ENCODE data around the gene WDSUB1.

Gene WDSUB1

GRCh38 chr2:159317392-159318088 is 31.0 kb upstream of the WDSUB1 start:
- no peaks in the 10 kb centered on the region for H4K20me1 ChIP-seq (ENCODE audit: insufficient read depth, low read length)
- H3K9ac ChIP-seq (ENCODE audit: low read depth, low read length), result no peak overlapping the region
- no peaks in the 10 kb centered on the region for H3K27me3 ChIP-seq (ENCODE audit: insufficient read depth, low read length, poor library complexity)
- no peak overlapping the region for H3K4me2 ChIP-seq (ENCODE audit: insufficient read depth, low read length)
- TF ChIP-seq EZH2 (IDR thresholded peaks at IDR 0.05; ENCODE audit: borderline replicate concordance, low read depth, low read length, severe bottlenecking) (no peak), CTCF (IDR thresholded peaks at IDR 0.05; ENCODE audit: borderline replicate concordance, extremely low read depth, low read length, poor library complexity, severe bottlenecking) (no peak)
- no peaks in the 10 kb centered on the region for H3K4me1 ChIP-seq (ENCODE audit: insufficient read depth, low read length)
- H3K36me3 ChIP-seq (ENCODE audit: insufficient read depth, low read length), result peaks cover 4% of the 10 kb centered on the region; the same call in 1 of the 2 replicates
- no peaks in the 10 kb centered on the region for H3K79me2 ChIP-seq (ENCODE audit: insufficient read depth, low read length)
- H3K9me3 ChIP-seq (ENCODE audit: insufficient read depth, low read length, severe bottlenecking), result no peaks in the 10 kb centered on the region
- DNase-seq (no peak), ATAC-seq (ENCODE audit: insufficient read depth, low read depth) (no peak)
- H2AFZ ChIP-seq (ENCODE audit: low read depth, low read length), result no peak overlapping the region
- no peak overlapping the region for H3K4me3 ChIP-seq (ENCODE audit: low read depth in 1 of 2, low read length in 2 of 2)
- no peak overlapping the region for H3K27ac ChIP-seq (ENCODE audit: low read length)

DNA sequence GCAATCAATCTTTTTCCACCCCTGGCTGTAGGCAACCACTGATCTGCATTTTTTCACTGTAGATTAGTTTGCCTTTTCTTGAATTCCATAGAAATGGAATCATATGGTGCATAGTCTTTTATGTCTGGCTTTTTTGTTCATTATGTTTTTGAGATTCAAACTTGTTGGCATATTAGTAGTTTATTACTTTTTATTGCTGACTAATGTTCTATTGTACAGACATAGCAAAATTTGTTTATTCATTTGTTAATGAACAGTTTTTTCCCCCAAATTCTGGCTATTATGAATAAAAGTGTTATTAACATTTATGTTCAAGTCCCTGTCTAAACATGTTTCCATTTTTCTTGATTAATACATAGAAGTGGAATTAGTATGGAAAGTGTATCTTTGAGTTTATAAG is 21.4 kb upstream of the WDSUB1 start:
- Histone ChIP-seq H3K27ac (ENCODE audit: low read length) (no peak overlapping the region), H3K9ac (ENCODE audit: low read depth, low read length) (no peak overlapping the region), H3K4me2 (ENCODE audit: insufficient read depth, low read length) (no peak overlapping the region), H3K9me3 (ENCODE audit: insufficient read depth, low read length, severe bottlenecking) (peaks cover 2% of the 10 kb centered on the region), H4K20me1 (ENCODE audit: insufficient read depth, low read length) (no peaks in the 10 kb centered on the region), H3K79me2 (ENCODE audit: insufficient read depth, low read length) (no peaks in the 10 kb centered on the region), H3K36me3 (ENCODE audit: insufficient read depth, low read length) (no peaks in the 10 kb centered on the region), H2AFZ (ENCODE audit: low read depth, low read length) (no peak overlapping the region), H3K4me3 (ENCODE audit: low read depth in 1 of 2, low read length in 2 of 2) (no peak overlapping the region), H3K4me1 (ENCODE audit: insufficient read depth, low read length) (no peaks in the 10 kb centered on the region), H3K27me3 (ENCODE audit: insufficient read depth, low read length, poor library complexity) (no peaks in the 10 kb centered on the region)
- ATAC-seq (ENCODE audit: insufficient read depth, low read depth), result no peak
- TF ChIP-seq CTCF (IDR thresholded peaks at IDR 0.05; ENCODE audit: borderline replicate concordance, extremely low read depth, low read length, poor library complexity, severe bottlenecking) (no peak), EZH2 (IDR thresholded peaks at IDR 0.05; ENCODE audit: borderline replicate concordance, low read depth, low read length, severe bottlenecking) (no peak)
- DNase-seq, result no peak

DNA sequence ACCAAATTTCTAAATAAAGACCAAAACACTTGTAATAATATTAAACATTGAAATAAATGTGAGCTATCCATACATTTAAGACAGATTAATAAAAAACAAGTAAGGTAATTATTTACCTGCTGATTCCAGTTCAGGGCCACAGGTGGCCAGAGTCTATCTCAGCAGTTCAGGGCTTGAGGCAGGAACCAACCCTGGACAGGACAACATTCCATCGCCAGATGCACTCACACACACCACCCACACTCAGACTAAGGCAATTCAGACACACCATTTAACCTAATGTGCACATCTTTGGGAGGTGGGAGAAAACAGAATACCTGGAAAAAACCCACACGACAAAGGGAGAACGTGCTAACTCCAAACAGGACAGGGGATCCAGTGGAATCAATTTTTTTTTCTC is 14.1 kb upstream of the WDSUB1 start:
- no peak for TF ChIP-seq EZH2 (IDR thresholded peaks at IDR 0.05; ENCODE audit: borderline replicate concordance, low read depth, low read length, severe bottlenecking)
- no peak for TF ChIP-seq CTCF (IDR thresholded peaks at IDR 0.05; ENCODE audit: borderline replicate concordance, extremely low read depth, low read length, poor library complexity, severe bottlenecking)
- no peak for ATAC-seq (ENCODE audit: insufficient read depth, low read depth)
- no peak overlapping the region for H3K4me3 ChIP-seq (ENCODE audit: low read depth in 1 of 2, low read length in 2 of 2)
- no peaks in the 10 kb centered on the region for H3K36me3 ChIP-seq (ENCODE audit: insufficient read depth, low read length)
- no peaks in the 10 kb centered on the region for H3K4me1 ChIP-seq (ENCODE audit: insufficient read depth, low read length)
- no peaks in the 10 kb centered on the region for H3K79me2 ChIP-seq (ENCODE audit: insufficient read depth, low read length)
- no peak overlapping the region for H3K27ac ChIP-seq (ENCODE audit: low read length)
- no peak for DNase-seq
- no peak overlapping the region for H3K4me2 ChIP-seq (ENCODE audit: insufficient read depth, low read length)
- H3K9ac ChIP-seq (ENCODE audit: low read depth, low read length), result no peak overlapping the region
- peaks cover 2% of the 10 kb centered on the region for H3K9me3 ChIP-seq (ENCODE audit: insufficient read depth, low read length, severe bottlenecking)
- no peak overlapping the region for H2AFZ ChIP-seq (ENCODE audit: low read depth, low read length)
- H3K27me3 ChIP-seq (ENCODE audit: insufficient read depth, low read length, poor library complexity), result no peaks in the 10 kb centered on the region
- no peaks in the 10 kb centered on the region for H4K20me1 ChIP-seq (ENCODE audit: insufficient read depth, low read length)
